ENCODE data around the gene DCC.

DNA sequence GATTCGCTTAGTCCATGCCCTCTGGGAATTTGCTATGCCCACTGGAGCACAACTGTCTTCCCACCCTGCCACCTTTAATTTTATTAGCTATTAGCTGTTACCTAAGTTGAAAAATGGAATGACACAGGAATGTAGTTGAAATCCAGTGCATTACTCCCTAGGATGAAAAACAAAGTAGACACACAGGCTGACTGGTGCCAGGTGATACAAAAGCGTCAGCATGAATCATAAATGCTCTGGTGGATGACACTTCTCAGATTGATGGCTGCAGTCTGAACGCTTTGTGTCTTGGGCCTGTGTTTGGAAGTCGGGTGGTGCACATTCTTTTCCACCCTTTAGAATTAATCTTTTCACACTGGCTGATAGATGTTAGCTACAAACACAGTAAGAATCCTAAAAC lies 802.0 kb downstream of the DCC start:
- TF ChIP-seq, protein P1, sequence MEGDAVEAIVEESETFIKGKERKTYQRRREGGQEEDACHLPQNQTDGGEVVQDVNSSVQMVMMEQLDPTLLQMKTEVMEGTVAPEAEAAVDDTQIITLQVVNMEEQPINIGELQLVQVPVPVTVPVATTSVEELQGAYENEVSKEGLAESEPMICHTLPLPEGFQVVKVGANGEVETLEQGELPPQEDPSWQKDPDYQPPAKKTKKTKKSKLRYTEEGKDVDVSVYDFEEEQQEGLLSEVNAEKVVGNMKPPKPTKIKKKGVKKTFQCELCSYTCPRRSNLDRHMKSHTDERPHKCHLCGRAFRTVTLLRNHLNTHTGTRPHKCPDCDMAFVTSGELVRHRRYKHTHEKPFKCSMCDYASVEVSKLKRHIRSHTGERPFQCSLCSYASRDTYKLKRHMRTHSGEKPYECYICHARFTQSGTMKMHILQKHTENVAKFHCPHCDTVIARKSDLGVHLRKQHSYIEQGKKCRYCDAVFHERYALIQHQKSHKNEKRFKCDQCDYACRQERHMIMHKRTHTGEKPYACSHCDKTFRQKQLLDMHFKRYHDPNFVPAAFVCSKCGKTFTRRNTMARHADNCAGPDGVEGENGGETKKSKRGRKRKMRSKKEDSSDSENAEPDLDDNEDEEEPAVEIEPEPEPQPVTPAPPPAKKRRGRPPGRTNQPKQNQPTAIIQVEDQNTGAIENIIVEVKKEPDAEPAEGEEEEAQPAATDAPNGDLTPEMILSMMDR (IDR thresholded peaks at IDR 0.05) = no peak
- TF ChIP-seq POLR2A (IDR thresholded peaks at IDR 0.05) = no peak
- TF ChIP-seq POLR2AphosphoS5 (IDR thresholded peaks at IDR 0.05) = no peak
- TF ChIP-seq EP300 (IDR thresholded peaks at IDR 0.05) = no peak

All from upper lobe of left lung (tissue), 4 donors.